GM19035 (cell line): ENCODE results near the gene DCLK1.

Experiments
- ATAC-seq: cut with Tn5 transposase; IDR thresholded peaks from one replicate; pipeline ENCODE4 v1.9.1; 2021; ENCODE audit not compliant: unreplicated experiment

DCLK1 gene

GRCh38 chr13:36131222-36131930 is at the start of gene DCLK1:
DCLK1 (minus strand) TSS chr13:36131382.
- no peak for ATAC-seq

GRCh38 chr13:36175621-36176020 is 44.4 kb upstream of the DCLK1 start:
- no peak for ATAC-seq

GRCh38 chr13:36174923-36175322 is 43.7 kb upstream of the DCLK1 start:
- no peak for ATAC-seq

GRCh38 chr13:36173571-36174322 is 42.6 kb upstream of the DCLK1 start:
- ATAC-seq = no peak

GRCh38 chr13:36166046-36166445 is 34.9 kb upstream of the DCLK1 start:
- ATAC-seq = no peak

GRCh38 chr13:36163809-36164308 is 32.7 kb upstream of the DCLK1 start:
- no peak for ATAC-seq

- no peak for ATAC-seq
Observed at GRCh38 chr13:36163286-36163685, 32.1 kb upstream of the DCLK1 start.

GRCh38 chr13:36160297-36160696 is 29.1 kb upstream of the DCLK1 start:
- ATAC-seq = no peak

- no peak for ATAC-seq
Observed at GRCh38 chr13:36158611-36159010, 27.4 kb upstream of the DCLK1 start.

GRCh38 chr13:36157480-36157879 is 26.3 kb upstream of the DCLK1 start:
- ATAC-seq = no peak

GRCh38 chr13:36154567-36155291 is 23.5 kb upstream of the DCLK1 start:
- ATAC-seq = no peak

GRCh38 chr13:36151591-36151990 is 20.4 kb upstream of the DCLK1 start:
- ATAC-seq = no peak

- ATAC-seq = no peak
Observed at GRCh38 chr13:36148446-36148845, 17.3 kb upstream of the DCLK1 start.

GRCh38 chr13:36147330-36147729 is 16.1 kb upstream of the DCLK1 start:
- no peak for ATAC-seq

GRCh38 chr13:36146511-36147269 is 15.5 kb upstream of the DCLK1 start:
- no peak for ATAC-seq

- no peak for ATAC-seq
Observed at GRCh38 chr13:36143738-36144137, 12.6 kb upstream of the DCLK1 start.

- ATAC-seq = no peak
Observed at GRCh38 chr13:36142735-36143134, 11.6 kb upstream of the DCLK1 start.

GRCh38 chr13:36135876-36136275 is 4.7 kb upstream of the DCLK1 start:
- no peak for ATAC-seq

GRCh38 chr13:36134632-36135031 is 3.5 kb upstream of the DCLK1 start:
- ATAC-seq = no peak

GRCh38 chr13:36133950-36134626 is 2.9 kb upstream of the DCLK1 start:
- ATAC-seq = no peak
